GM10248 (cell line): ENCODE results near the gene CDPF1.

Experiments
- CTCF ChIA-PET: fragments of 300-600 bp; sonication (Branson Sonifier 250); formaldehyde crosslinking; extraction: SDS; loops from one replicate; lab custom pipeline; 2021; ENCODE audit warnings: antibody characterized with exemption; lab: Yijun Ruan, JAX
- POLR2A ChIA-PET: fragments of 350-650 bp; sonication (Branson Sonifier 250); formaldehyde crosslinking; extraction: SDS; loops from one replicate; lab custom pipeline; 2020; ENCODE audit warnings: antibody characterized with exemption; lab: Yijun Ruan, JAX
- DNase-seq: peaks from one replicate; pipeline ENCODE4 v3.0.0; 2012; ENCODE audit errors: extremely low spot score
- CTCF ChIP-seq: IDR thresholded peaks from 2 replicates; pipeline ENCODE4 v1.5.1; 2012; ENCODE audit warnings: mild to moderate bottlenecking, low read depth; ENCODE audit errors: extremely low read depth, missing control alignments, control extremely low read depth

Gene CDPF1

DNA sequence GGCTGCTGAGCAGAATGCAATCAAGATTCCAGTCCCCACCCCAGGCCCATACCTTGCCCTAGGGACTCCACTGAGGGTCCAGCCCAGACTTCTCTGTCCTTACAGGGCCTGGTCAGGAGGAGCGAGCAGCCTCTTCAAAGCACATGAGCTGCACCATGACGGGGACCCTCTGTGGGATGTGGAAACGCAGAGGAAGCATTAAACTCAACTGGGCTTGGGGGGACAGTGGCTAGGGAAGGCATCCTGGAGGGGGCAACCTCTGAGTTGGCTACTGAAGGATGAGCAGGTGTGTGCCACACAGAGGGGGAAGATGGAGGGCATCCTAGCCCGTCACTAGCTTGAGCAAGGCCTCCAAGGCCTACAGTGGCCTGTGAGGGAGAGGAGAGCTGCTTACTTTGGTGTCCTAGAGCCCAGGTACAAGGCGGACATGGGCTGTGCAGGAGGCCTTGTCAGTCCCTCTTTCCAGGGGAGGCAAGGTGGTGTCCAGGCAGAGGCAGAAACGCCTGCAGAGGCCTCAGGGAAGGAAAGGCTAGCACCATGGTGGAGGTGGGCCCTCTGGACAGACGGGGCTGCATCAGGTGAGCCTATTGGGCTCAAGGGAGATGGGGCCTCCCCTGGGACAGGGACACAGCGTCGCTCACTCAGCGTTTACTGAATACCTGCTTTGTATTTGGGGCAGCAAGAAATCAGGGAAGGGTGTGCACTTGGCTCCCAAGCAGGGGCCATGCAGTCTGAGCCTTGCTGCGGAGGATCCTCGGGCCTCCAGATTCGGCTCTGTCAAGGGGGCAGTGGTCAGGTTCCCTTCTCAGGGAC lies 32.0 kb upstream of the CDPF1 start:
- no peak for TF ChIP-seq CTCF
- POLR2A ChIA-PET, result no interaction called here
- DNase-seq, result no peak
- CTCF ChIA-PET, result no interaction called here

GRCh38 chr22:46280999-46281623 lies 31.0 kb upstream of the CDPF1 start:
- DNase-seq, result no peak
- CTCF ChIA-PET, result interaction anchor here (0.9 to 1.6 kb wide), 4 partner anchors 14 to 117 kb away, joined by 3 to 4 read pairs (median 3); no protein-coding TSS in a partner anchor
- TF ChIP-seq CTCF, result no peak
- POLR2A ChIA-PET, result interaction anchor here (0.5 kb wide), 1 partner anchor 13 kb away, joined by 3 read pairs; the partner anchor contains the start of gene TTC38

- DNase-seq, result no peak
- POLR2A ChIA-PET, result interaction anchor here (0.5 kb wide), 1 partner anchor 13 kb away, joined by 3 read pairs; the partner anchor contains the start of gene TTC38
- CTCF ChIA-PET, result interaction anchor here (0.9 to 1.6 kb wide), 4 partner anchors 15 to 116 kb away, joined by 3 to 4 read pairs (median 3); no protein-coding TSS in a partner anchor
- no peak for TF ChIP-seq CTCF
Observed at GRCh38 chr22:46280063-46280817, 30.1 kb upstream of the CDPF1 start.

GRCh38 chr22:46278656-46279645 lies 28.9 kb upstream of the CDPF1 start:
- ChIA-PET CTCF (interaction anchor here (0.8 to 1.8 kb wide), 7 partner anchors 9 to 273 kb away, joined by 3 to 10 read pairs (median 4); partner anchors contain the start of gene TTC38), POLR2A (interaction anchor here (0.9 kb wide), 1 partner anchor 17 kb away, joined by 3 read pairs; the partner anchor contains the start of gene GTSE1)
- TF ChIP-seq CTCF, result no peak
- DNase-seq, result no peak

GRCh38 chr22:46276563-46276962 lies 26.5 kb upstream of the CDPF1 start:
- CTCF ChIA-PET, result interaction anchor here (0.9 to 1.5 kb wide), 5 partner anchors 11 to 160 kb away, joined by 3 to 4 read pairs (median 3); partner anchors contain the start of gene CDPF1
- POLR2A ChIA-PET, result interaction anchor here (1.9 kb wide), 1 partner anchor 9 kb away, joined by 4 read pairs; the partner anchor contains the start of gene TTC38
- no peak for TF ChIP-seq CTCF
- DNase-seq, result no peak
